Hepatocyte (in vitro differentiated cells): ENCODE data around the gene KLK1. TPM values are rescaled to one million over a fixed set of nuclear protein-coding genes. Genes with fewer than 3 reads are reported as not detected.
A peak's percentile ranks its signal among the peaks of the same experiment; 100 is the strongest.

Source experiments
- DNase-seq: peaks from one replicate; pipeline ENCODE4 v3.0.0-alpha.2; 2016; ENCODE audit warnings: low spot score
- H2AFZ ChIP-seq: fragments of 200-600 bp; sonication (generic); 2 replicates; pipeline ENCODE4 v1.6.0; 2016; ENCODE audit warnings: antibody characterized with exemption, mild to moderate bottlenecking
- H3K27ac ChIP-seq: fragments of 200-600 bp; sonication (generic); 2 replicates; pipeline ENCODE4 v1.5.1; 2016; ENCODE audit warnings: mild to moderate bottlenecking
- H3K27me3 ChIP-seq: fragments of 200-600 bp; sonication (generic); 2 replicates; pipeline ENCODE4 v1.6.1; 2016
- H3K36me3 ChIP-seq: fragments of 200-600 bp; sonication (generic); replicated peaks from 2 replicates; pipeline ENCODE4 v1.5.1; 2016; ENCODE audit warnings: low read depth; ENCODE audit not compliant: insufficient read depth
- H3K4me1 ChIP-seq: fragments of 200-600 bp; sonication (generic); 2 replicates; pipeline ENCODE4 v1.5.1; 2016; ENCODE audit warnings: mild to moderate bottlenecking, moderate library complexity; ENCODE audit not compliant: insufficient read depth
- H3K4me2 ChIP-seq: fragments of 200-600 bp; sonication (generic); 2 replicates; pipeline ENCODE4 v1.6.0; 2016
- H3K4me3 ChIP-seq: fragments of 200-600 bp; sonication (generic); 2 replicates; pipeline ENCODE4 v1.5.1; 2016; ENCODE audit warnings: mild to moderate bottlenecking
- H3K79me2 ChIP-seq: fragments of 200-600 bp; sonication (generic); 2 replicates; pipeline ENCODE4 v1.6.0; 2017; ENCODE audit warnings: mild to moderate bottlenecking
- H3K9me2 ChIP-seq: fragments of 200-600 bp; sonication (generic); replicated peaks from 2 replicates; pipeline ENCODE4 v1.6.0; 2017; ENCODE audit warnings: mild to moderate bottlenecking; ENCODE audit not compliant: insufficient read depth
- H3K9me3 ChIP-seq: fragments of 200-600 bp; sonication (generic); 2 replicates; pipeline ENCODE4 v1.5.1; 2016; ENCODE audit warnings: low read depth, mild to moderate bottlenecking
- H4K20me1 ChIP-seq: fragments of 200-600 bp; sonication (generic); 2 replicates; pipeline ENCODE4 v1.6.0; 2016; ENCODE audit warnings: mild to moderate bottlenecking; ENCODE audit not compliant: insufficient read depth, poor library complexity, severe bottlenecking
- CTCF ChIP-seq: fragments of 200-600 bp; sonication (generic); IDR thresholded peaks from 2 replicates; pipeline ENCODE4 v1.5.1; 2016; ENCODE audit warnings: antibody characterized with exemption, mild to moderate bottlenecking; ENCODE audit not compliant: poor library complexity
- EZH2 ChIP-seq: fragments of 200-600 bp; sonication (generic); IDR thresholded peaks from 2 replicates; pipeline ENCODE4 v1.6.1; 2016; ENCODE audit warnings: antibody characterized with exemption, mild to moderate bottlenecking, borderline replicate concordance
- EZH2phosphoT487 ChIP-seq: fragments of 200-600 bp; sonication (generic); IDR thresholded peaks from one replicate; pipeline ENCODE4 v1.6.1; 2018; ENCODE audit warnings: antibody characterized with exemption, mild to moderate bottlenecking, low read depth, moderate library complexity; ENCODE audit not compliant: unreplicated experiment, severe bottlenecking
- WGBS: methylation state at CpG from one replicate; pipeline ENCODE4 v1.1.6; 2016; ENCODE audit warnings: low lambda C conversion rate; ENCODE audit errors: missing lambda C conversion rate; 5-methylcytosine and 5-hydroxymethylcytosine counted together
- polyA plus RNA-seq: library from polyadenylated mRNA; unstranded; fragments of >200 nt; fragmentation: Nextera tagmentation; extraction: Ambion mirVana; gene quantifications from 2 replicates; pipeline ENCODE4 v1.2.1, GENCODE V29; 2016
- total RNA-seq: library from RNA; depleted of rRNA; stranded (reverse); fragments of >200 nt; gene quantifications from 2 replicates; pipeline ENCODE4 v1.2.3, GENCODE V29; 2014

KLK1 gene
- total and polyA plus RNA-seq, 2 experiments from 2014 or later = 2.7 to 6.6 TPM

- DNase-seq = no peak
- H3K27ac ChIP-seq = no peak overlapping the region
- no peaks in the 10 kb centered on the region for H3K9me3 ChIP-seq
- WGBS = 75% methylated on average over 7 of the region's 7 CpGs
- H2AFZ ChIP-seq = no peak overlapping the region
- no peaks in the 10 kb centered on the region for H4K20me1 ChIP-seq
- H3K9me2 ChIP-seq = no peaks in the 10 kb centered on the region
- H3K4me2 ChIP-seq = no peak overlapping the region
- peaks cover 10% of the 10 kb centered on the region for H3K4me1 ChIP-seq
- H3K27me3 ChIP-seq = peaks cover 40% of the 10 kb centered on the region
- TF ChIP-seq EZH2 = no peak
- TF ChIP-seq CTCF = no peak
- no peak for TF ChIP-seq EZH2phosphoT487
- no peaks in the 10 kb centered on the region for H3K79me2 ChIP-seq
- H3K4me3 ChIP-seq = no peak overlapping the region
- no peaks in the 10 kb centered on the region for H3K36me3 ChIP-seq
Measured at GRCh38 chr19:50822661-50823208, 852 bp downstream of the KLK1 start.

GRCh38 chr19:50821622-50822021 lies 2.0 kb downstream of the KLK1 start:
- TF ChIP-seq EZH2 = no peak
- no peak for TF ChIP-seq CTCF
- no peak for TF ChIP-seq EZH2phosphoT487
- Histone ChIP-seq H3K9me2 (no peaks in the 10 kb centered on the region), H3K27me3 (peaks cover 46% of the 10 kb centered on the region), H3K4me1 (peaks cover 10% of the 10 kb centered on the region), H3K27ac (no peak overlapping the region), H3K36me3 (no peaks in the 10 kb centered on the region), H3K79me2 (no peaks in the 10 kb centered on the region), H3K4me2 (no peak overlapping the region), H3K9me3 (no peaks in the 10 kb centered on the region), H2AFZ (no peak overlapping the region), H3K4me3 (no peak overlapping the region), H4K20me1 (no peaks in the 10 kb centered on the region)
- 77% methylated on average over 8 of the region's 8 CpGs for WGBS
- DNase-seq = no peak

- Histone ChIP-seq H2AFZ (no peak overlapping the region), H3K27me3 (peaks cover 48% of the 10 kb centered on the region), H3K4me3 (no peak overlapping the region)
Measured at GRCh38 chr19:50821248-50821612, 2.4 kb downstream of the KLK1 start.

More at GRCh38 chr19:50821248-50821612, 2.4 kb downstream of the KLK1 start:
- Histone ChIP-seq H3K4me2 (peak overlapping the region; percentile 67), H4K20me1 (no peaks in the 10 kb centered on the region), H3K79me2 (no peaks in the 10 kb centered on the region), H3K27ac (no peak overlapping the region), H3K36me3 (no peaks in the 10 kb centered on the region), H3K9me3 (no peaks in the 10 kb centered on the region), H3K9me2 (no peaks in the 10 kb centered on the region), H3K4me1 (peaks cover 10% of the 10 kb centered on the region)
- DNase-seq = no peak
- TF ChIP-seq EZH2 = no peak
- no peak for TF ChIP-seq CTCF
- no peak for TF ChIP-seq EZH2phosphoT487
- WGBS = 91% methylated on average over 4 of the region's 4 CpGs
